ENCODE results near the gene SLC18B1. TPM values are rescaled to one million over a fixed set of nuclear protein-coding genes. Genes with fewer than 3 reads are reported as not detected.
A peak's percentile ranks its signal among the peaks of the same experiment; 100 is the strongest.

SLC18B1 gene
- total RNA-seq (1 to 10 TPM; 8.5 to 9.0 TPM), total RNA-seq (3.0 to 64.8 (median 23.3) reads per million in 172 experiments)
- polyA plus RNA-seq (2013, experiment 1 of 2), result 15.0 TPM
- 15.7 TPM for polyA plus RNA-seq (2013, experiment 2 of 2)

DNA sequence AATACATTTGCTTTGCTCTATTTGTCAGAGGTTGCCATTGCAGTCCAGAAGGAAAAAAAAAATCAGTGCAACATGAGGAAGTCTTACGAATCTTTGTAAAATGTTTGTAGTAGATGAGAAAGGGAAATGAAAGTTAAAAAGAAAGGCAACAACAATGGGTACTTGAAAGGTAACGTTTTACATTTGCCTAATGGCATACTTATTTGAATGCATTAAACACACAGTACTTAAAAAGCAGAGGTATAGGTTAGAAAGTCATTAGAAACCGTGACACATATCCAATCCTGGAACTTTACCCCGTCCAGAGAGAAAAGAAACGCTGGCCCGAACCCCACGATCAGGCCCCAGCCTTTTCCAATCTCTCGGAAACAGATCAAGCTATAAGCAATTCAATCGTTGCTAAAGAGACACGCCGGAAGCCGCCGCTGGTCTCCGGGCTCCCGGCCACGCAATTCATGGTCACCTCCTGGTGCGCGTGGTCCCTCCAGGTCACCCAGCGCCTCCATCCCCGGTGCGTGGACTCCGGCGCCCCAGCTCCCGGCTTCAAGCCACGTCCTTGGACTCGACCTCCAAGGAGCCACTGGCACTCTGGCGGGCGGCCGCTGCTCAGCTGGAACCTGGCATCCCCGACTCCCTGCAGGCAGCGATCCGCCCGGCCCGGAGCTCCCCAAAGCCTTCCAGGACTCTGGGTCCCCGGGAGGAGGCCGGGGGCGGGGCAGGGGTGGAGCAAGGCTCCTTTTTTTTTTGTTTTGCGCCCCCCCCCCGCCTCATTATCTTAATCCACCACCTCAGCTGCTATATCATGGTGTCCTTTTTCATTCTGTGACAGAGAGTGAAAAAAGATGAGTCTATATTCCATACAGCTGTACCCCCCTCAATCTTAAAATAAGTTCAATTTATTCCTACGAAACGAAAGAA lies at the start of gene SLC18B1:
Gene SLC18B1, minus strand, starts transcription at position 687 of the 918 bp plus-strand sequence. Its CDS starts 181 bp downstream, at position 506.
- H3K27me3 ChIP-seq (ENCODE audit: control insufficient read depth in 1 of 2, insufficient read depth in 2 of 2, low read length in 2 of 2), result no peaks in the 10 kb centered on the region
- peak in 13 of 14 experiments; percentile 18 to 75 (median 46) for DNase-seq
- no peak within 1 kb of the TSS for H3K4me3 Mint-ChIP-seq
- H3K36me3 Mint-ChIP-seq (ENCODE audit: low read depth), result peaks cover 46% of the 10 kb centered on the region
- intact Hi-C loops (cut with DNase I, micrococcal nuclease), result loop anchor here (2.0 to 5.0 kb wide), 2 partner anchors 17 to 36 kb away; partner anchors contain the start of gene RPS12 (in 1 of the 2)
- no peaks in the 10 kb centered on the region for H3K9me3 Mint-ChIP-seq
- peak within 1 kb of the TSS in 1 of 2 donors; percentile 53 for H3K27ac ChIP-seq (ENCODE audit: low read depth in 1 of 2, low read length in 2 of 2)
- ATAC-seq (ENCODE audit: poor library complexity), result peak; percentile 66
- H3K4me1 ChIP-seq (ENCODE audit: insufficient read depth, low read length), result peaks cover 6% of the 10 kb centered on the region
- TF ChIP-seq, protein P1, sequence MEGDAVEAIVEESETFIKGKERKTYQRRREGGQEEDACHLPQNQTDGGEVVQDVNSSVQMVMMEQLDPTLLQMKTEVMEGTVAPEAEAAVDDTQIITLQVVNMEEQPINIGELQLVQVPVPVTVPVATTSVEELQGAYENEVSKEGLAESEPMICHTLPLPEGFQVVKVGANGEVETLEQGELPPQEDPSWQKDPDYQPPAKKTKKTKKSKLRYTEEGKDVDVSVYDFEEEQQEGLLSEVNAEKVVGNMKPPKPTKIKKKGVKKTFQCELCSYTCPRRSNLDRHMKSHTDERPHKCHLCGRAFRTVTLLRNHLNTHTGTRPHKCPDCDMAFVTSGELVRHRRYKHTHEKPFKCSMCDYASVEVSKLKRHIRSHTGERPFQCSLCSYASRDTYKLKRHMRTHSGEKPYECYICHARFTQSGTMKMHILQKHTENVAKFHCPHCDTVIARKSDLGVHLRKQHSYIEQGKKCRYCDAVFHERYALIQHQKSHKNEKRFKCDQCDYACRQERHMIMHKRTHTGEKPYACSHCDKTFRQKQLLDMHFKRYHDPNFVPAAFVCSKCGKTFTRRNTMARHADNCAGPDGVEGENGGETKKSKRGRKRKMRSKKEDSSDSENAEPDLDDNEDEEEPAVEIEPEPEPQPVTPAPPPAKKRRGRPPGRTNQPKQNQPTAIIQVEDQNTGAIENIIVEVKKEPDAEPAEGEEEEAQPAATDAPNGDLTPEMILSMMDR (IDR thresholded peaks at IDR 0.05), result no peak
- H3K27me3 Mint-ChIP-seq, result no peaks in the 10 kb centered on the region
- H3K4me1 Mint-ChIP-seq (ENCODE audit: low read depth), result peaks cover 51% of the 10 kb centered on the region
- H3K27ac Mint-ChIP-seq, result no peak within 1 kb of the TSS
- peaks cover 6% of the 10 kb centered on the region for H3K36me3 ChIP-seq (ENCODE audit: insufficient read depth, low read length)
- H3K4me3 ChIP-seq (ENCODE audit: low read length), result peak within 1 kb of the TSS; percentile 85
- ChIA-PET POLR2A (interaction anchor here (0.7 to 4.6 kb wide), 7 partner anchors 10 to 285 kb away, joined by 3 to 168 read pairs (median 7); partner anchors contain the start of genes RPS12, STX7 and VNN2), CTCF (interaction anchor here (0.8 to 4.4 kb wide), 7 partner anchors 10 to 128 kb away, joined by 3 to 43 read pairs (median 5); partner anchors contain the start of gene RPS12)
- no peaks in the 10 kb centered on the region for H3K9me3 ChIP-seq (ENCODE audit: control insufficient read depth in 1 of 2, insufficient read depth in 1 of 2, low read length in 2 of 2)

DNA sequence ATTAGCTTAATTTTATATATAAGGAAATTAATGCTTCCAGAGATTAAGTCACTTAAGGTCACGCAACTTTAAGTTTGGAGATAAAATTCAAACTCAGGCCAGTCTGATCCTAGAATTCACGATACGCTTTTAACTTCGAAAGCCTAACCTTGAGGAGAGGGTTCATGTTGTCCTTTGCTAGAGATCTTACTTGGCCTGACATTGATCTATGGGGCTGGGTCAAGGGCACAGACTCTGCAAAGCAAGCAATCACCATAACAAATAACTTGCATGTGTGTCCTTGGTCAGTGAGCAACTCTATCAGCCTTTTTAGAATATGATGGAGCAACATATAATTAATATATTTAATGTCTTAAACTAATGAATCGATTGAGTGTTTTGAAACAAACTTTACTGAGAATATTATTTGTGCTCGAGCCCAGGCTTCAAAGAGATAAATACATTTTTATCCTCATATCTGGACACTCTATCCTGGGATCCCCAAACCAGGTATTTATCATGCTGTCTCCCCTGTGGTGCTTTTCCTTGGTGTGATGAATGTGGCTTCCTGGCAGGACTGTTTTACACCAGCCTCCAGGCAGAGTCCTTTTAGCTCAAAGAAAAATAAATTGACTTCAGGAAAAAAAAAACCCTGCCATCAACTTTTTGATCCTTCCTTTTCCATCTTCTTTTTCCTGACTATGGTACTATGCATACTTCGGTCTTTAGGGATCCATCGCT lies 45.0 kb upstream of the SLC18B1 start:
- ChIA-PET POLR2A (no interaction called here), CTCF (no interaction called here)
- Histone ChIP-seq H3K27ac (ENCODE audit: low read depth in 1 of 2, low read length in 2 of 2) (no peak overlapping the region), H3K4me3 (ENCODE audit: low read length) (no peak overlapping the region), H3K9me3 (ENCODE audit: control insufficient read depth in 1 of 2, insufficient read depth in 1 of 2, low read length in 2 of 2) (no peaks in the 10 kb centered on the region), H3K4me1 (ENCODE audit: insufficient read depth, low read length) (no peaks in the 10 kb centered on the region), H3K36me3 (ENCODE audit: insufficient read depth, low read length) (no peaks in the 10 kb centered on the region), H3K27me3 (ENCODE audit: control insufficient read depth in 1 of 2, insufficient read depth in 2 of 2, low read length in 2 of 2) (no peaks in the 10 kb centered on the region)
- no peak for ATAC-seq (ENCODE audit: poor library complexity)
- TF ChIP-seq, protein P1 (IDR thresholded peaks at IDR 0.05), result no peak
- H3K27me3 Mint-ChIP-seq, result peaks cover 17% of the 10 kb centered on the region
- H3K36me3 Mint-ChIP-seq (ENCODE audit: low read depth), result no peaks in the 10 kb centered on the region
- no peak overlapping the region for H3K4me3 Mint-ChIP-seq
- intact Hi-C loops (cut with DNase I, micrococcal nuclease), result no loop called here
- H3K9me3 Mint-ChIP-seq, result no peaks in the 10 kb centered on the region
- no peak overlapping the region for H3K27ac Mint-ChIP-seq
- H3K4me1 Mint-ChIP-seq (ENCODE audit: low read depth), result no peaks in the 10 kb centered on the region
- no peak for DNase-seq

DNA sequence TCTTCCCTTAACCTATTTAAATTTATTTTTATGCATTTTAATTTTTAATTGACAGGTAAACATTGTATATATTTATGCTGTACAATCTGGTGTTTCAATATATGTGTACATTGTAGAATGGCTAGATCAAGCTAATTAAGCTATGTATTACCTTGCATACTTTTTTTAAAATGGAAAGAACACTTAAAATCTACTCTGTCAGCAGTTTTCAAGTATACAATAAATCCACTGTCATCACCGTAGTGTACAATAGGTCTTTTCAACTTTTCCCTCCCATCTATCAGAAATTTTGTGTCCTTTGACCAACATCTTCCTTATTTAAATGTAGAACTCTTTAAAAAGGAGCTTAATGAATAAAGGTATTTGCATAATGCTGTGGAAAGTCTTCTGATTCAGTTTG lies 43.5 kb upstream of the SLC18B1 start:
- no peaks in the 10 kb centered on the region for H3K36me3 Mint-ChIP-seq (ENCODE audit: low read depth)
- Histone ChIP-seq H3K36me3 (ENCODE audit: insufficient read depth, low read length) (no peaks in the 10 kb centered on the region), H3K4me3 (ENCODE audit: low read length) (no peak overlapping the region), H3K27ac (ENCODE audit: low read depth in 1 of 2, low read length in 2 of 2) (no peak overlapping the region), H3K27me3 (ENCODE audit: control insufficient read depth in 1 of 2, insufficient read depth in 2 of 2, low read length in 2 of 2) (no peaks in the 10 kb centered on the region), H3K4me1 (ENCODE audit: insufficient read depth, low read length) (no peaks in the 10 kb centered on the region), H3K9me3 (ENCODE audit: control insufficient read depth in 1 of 2, insufficient read depth in 1 of 2, low read length in 2 of 2) (no peaks in the 10 kb centered on the region)
- TF ChIP-seq, protein P1 (IDR thresholded peaks at IDR 0.05), result no peak
- POLR2A ChIA-PET, result no interaction called here
- intact Hi-C loops (cut with DNase I, micrococcal nuclease), result no loop called here
- DNase-seq, result no peak
- H3K4me1 Mint-ChIP-seq (ENCODE audit: low read depth), result no peaks in the 10 kb centered on the region
- CTCF ChIA-PET, result no interaction called here
- H3K9me3 Mint-ChIP-seq, result no peaks in the 10 kb centered on the region
- no peak overlapping the region for H3K27ac Mint-ChIP-seq
- H3K27me3 Mint-ChIP-seq, result peaks cover 14% of the 10 kb centered on the region
- no peak overlapping the region for H3K4me3 Mint-ChIP-seq
- no peak for ATAC-seq (ENCODE audit: poor library complexity)
